Measurements from ENCODE around the gene DNAJC18.

DNA sequence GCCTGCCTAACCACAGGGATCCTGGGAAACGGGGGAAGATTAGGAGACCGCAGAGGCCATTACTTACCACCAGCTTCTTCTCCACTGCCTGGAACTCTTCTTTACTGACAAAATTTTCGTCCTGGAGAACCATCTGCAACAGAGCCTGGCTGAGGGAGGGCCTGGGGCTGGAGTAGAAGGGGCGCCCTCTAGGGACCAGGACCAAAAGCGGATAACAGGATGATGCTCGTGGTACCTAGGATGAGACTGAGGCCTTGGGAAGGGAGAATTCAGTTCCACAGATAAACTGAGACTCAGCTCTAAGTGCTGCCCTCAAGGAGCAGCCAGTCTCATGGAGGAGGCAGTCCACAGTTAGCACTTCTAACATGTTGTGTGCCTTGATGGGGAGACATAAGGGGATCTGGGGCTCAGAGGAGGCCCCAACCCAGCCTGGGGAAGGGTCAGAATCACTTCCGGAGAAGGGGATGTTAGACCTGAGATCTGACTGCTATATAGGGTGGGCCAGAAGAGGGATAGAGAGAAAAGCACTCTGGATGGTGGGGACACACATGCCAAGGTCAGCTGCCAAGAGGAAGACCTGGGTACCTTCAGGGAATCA is 36.7 kb downstream of the DNAJC18 start:
- TF ChIP-seq, protein P1, sequence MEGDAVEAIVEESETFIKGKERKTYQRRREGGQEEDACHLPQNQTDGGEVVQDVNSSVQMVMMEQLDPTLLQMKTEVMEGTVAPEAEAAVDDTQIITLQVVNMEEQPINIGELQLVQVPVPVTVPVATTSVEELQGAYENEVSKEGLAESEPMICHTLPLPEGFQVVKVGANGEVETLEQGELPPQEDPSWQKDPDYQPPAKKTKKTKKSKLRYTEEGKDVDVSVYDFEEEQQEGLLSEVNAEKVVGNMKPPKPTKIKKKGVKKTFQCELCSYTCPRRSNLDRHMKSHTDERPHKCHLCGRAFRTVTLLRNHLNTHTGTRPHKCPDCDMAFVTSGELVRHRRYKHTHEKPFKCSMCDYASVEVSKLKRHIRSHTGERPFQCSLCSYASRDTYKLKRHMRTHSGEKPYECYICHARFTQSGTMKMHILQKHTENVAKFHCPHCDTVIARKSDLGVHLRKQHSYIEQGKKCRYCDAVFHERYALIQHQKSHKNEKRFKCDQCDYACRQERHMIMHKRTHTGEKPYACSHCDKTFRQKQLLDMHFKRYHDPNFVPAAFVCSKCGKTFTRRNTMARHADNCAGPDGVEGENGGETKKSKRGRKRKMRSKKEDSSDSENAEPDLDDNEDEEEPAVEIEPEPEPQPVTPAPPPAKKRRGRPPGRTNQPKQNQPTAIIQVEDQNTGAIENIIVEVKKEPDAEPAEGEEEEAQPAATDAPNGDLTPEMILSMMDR (conservative IDR thresholded peaks at IDR 0.05; ENCODE audit: low read depth in 2 of 2) = peak; percentile 88 to 89
- TF ChIP-seq, protein P2, sequence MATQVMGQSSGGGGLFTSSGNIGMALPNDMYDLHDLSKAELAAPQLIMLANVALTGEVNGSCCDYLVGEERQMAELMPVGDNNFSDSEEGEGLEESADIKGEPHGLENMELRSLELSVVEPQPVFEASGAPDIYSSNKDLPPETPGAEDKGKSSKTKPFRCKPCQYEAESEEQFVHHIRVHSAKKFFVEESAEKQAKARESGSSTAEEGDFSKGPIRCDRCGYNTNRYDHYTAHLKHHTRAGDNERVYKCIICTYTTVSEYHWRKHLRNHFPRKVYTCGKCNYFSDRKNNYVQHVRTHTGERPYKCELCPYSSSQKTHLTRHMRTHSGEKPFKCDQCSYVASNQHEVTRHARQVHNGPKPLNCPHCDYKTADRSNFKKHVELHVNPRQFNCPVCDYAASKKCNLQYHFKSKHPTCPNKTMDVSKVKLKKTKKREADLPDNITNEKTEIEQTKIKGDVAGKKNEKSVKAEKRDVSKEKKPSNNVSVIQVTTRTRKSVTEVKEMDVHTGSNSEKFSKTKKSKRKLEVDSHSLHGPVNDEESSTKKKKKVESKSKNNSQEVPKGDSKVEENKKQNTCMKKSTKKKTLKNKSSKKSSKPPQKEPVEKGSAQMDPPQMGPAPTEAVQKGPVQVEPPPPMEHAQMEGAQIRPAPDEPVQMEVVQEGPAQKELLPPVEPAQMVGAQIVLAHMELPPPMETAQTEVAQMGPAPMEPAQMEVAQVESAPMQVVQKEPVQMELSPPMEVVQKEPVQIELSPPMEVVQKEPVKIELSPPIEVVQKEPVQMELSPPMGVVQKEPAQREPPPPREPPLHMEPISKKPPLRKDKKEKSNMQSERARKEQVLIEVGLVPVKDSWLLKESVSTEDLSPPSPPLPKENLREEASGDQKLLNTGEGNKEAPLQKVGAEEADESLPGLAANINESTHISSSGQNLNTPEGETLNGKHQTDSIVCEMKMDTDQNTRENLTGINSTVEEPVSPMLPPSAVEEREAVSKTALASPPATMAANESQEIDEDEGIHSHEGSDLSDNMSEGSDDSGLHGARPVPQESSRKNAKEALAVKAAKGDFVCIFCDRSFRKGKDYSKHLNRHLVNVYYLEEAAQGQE (IDR thresholded peaks at IDR 0.05; ENCODE audit: unreplicated experiment) = no peak
- TF ChIP-seq POLR2AphosphoS5 (IDR thresholded peaks at IDR 0.05; ENCODE audit: low read depth) = no peak
- TF ChIP-seq EZH2 (IDR thresholded peaks at IDR 0.05; ENCODE audit: low read depth, unreplicated experiment) = no peak
